OCI-LY1 (cell line): Measurements from ENCODE around the gene EEFSEC.

Experiments used
- H2AFZ ChIP-seq: fragments of 200-600 bp; sonication (generic), shearing (Covaris generic); 2 replicates; pipeline ENCODE4 v1.6.0; 2014; ENCODE audit warnings: antibody characterized with exemption, mild to moderate bottlenecking, low read length
- H3F3A ChIP-seq: fragments of 200-600 bp; sonication (generic), shearing (Covaris generic); 2 replicates; pipeline ENCODE4 v1.6.0; 2014; ENCODE audit warnings: mild to moderate bottlenecking, antibody characterized with exemption, low read length, moderate library complexity; ENCODE audit not compliant: insufficient read depth
- H3K27ac ChIP-seq: fragments of 200-600 bp; sonication (generic); 2 replicates; pipeline ENCODE4 v1.5.1; 2014; ENCODE audit warnings: low read length, mixed run types, mild to moderate bottlenecking, low read depth; ENCODE audit not compliant: poor library complexity, severe bottlenecking
- H3K27me3 ChIP-seq: fragments of 200-600 bp; sonication (generic); 2 replicates; pipeline ENCODE4 v1.6.0; 2014; ENCODE audit warnings: antibody characterized with exemption, mild to moderate bottlenecking, low read length, moderate library complexity; ENCODE audit not compliant: insufficient read depth
- H3K36me3 ChIP-seq: fragments of 200-600 bp; sonication (generic); 2 replicates; pipeline ENCODE4 v1.6.1; 2014; ENCODE audit warnings: mild to moderate bottlenecking, antibody characterized with exemption, low read length, moderate library complexity, mixed read lengths; ENCODE audit not compliant: insufficient read depth
- H3K4me1 ChIP-seq: fragments of 200-600 bp; sonication (generic); 2 replicates; pipeline ENCODE4 v1.5.1; 2014; ENCODE audit warnings: mild to moderate bottlenecking, low read length, moderate library complexity; ENCODE audit not compliant: insufficient read depth, severe bottlenecking
- H3K4me2 ChIP-seq: fragments of 200-600 bp; sonication (generic), shearing (Covaris generic); 2 replicates; pipeline ENCODE4 v1.6.1; 2014; ENCODE audit warnings: low read length
- H3K4me3 ChIP-seq: fragments of 200-600 bp; sonication (generic); 2 replicates; pipeline ENCODE4 v1.5.1; 2014; ENCODE audit warnings: low read length, low read depth, mild to moderate bottlenecking, mixed read lengths; ENCODE audit not compliant: poor library complexity, severe bottlenecking
- H3K79me2 ChIP-seq: fragments of 200-600 bp; shearing (Covaris generic); 2 replicates; pipeline ENCODE4 v1.6.1; 2016; ENCODE audit warnings: mixed run types, low read length, mixed read lengths; ENCODE audit not compliant: insufficient read depth
- H3K9ac ChIP-seq: fragments of 200-600 bp; sonication (generic), shearing (Covaris generic); 2 replicates; pipeline ENCODE4 v1.6.1; 2014; ENCODE audit warnings: mild to moderate bottlenecking, low read length, mixed read lengths
- H3K9me2 ChIP-seq: fragments of 200-600 bp; sonication (generic), shearing (Covaris generic); 2 replicates; pipeline ENCODE4 v1.6.1; 2014; ENCODE audit warnings: low read depth, mild to moderate bottlenecking, low read length, mixed read lengths
- H3K9me3 ChIP-seq: fragments of 200-600 bp; shearing (Covaris generic); 2 replicates; pipeline ENCODE4 v1.6.1; 2014; ENCODE audit warnings: low read length, mixed read lengths
- H4K20me1 ChIP-seq: fragments of 200-600 bp; sonication (generic), shearing (Covaris generic); 2 replicates; pipeline ENCODE4 v1.6.0; 2016; ENCODE audit warnings: mild to moderate bottlenecking, low read length; ENCODE audit not compliant: insufficient read depth
- EZH2 ChIP-seq: fragments of 200-600 bp; sonication (generic), shearing (Covaris generic); IDR thresholded peaks from 2 replicates; pipeline ENCODE4 v1.8.0; 2017; ENCODE audit warnings: borderline replicate concordance, mixed run types, mild to moderate bottlenecking, antibody characterized with exemption, low read length, moderate library complexity, mixed read lengths
- TF ChIP-seq, protein P1 (sequence below): fragments of 200-600 bp; sonication (generic), shearing (Covaris generic); IDR thresholded peaks from 2 replicates; pipeline ENCODE4 v1.5.1; 2017; ENCODE audit warnings: mild to moderate bottlenecking, antibody characterized with exemption, low read length, moderate library complexity, mixed read lengths

Gene EEFSEC, protein sequence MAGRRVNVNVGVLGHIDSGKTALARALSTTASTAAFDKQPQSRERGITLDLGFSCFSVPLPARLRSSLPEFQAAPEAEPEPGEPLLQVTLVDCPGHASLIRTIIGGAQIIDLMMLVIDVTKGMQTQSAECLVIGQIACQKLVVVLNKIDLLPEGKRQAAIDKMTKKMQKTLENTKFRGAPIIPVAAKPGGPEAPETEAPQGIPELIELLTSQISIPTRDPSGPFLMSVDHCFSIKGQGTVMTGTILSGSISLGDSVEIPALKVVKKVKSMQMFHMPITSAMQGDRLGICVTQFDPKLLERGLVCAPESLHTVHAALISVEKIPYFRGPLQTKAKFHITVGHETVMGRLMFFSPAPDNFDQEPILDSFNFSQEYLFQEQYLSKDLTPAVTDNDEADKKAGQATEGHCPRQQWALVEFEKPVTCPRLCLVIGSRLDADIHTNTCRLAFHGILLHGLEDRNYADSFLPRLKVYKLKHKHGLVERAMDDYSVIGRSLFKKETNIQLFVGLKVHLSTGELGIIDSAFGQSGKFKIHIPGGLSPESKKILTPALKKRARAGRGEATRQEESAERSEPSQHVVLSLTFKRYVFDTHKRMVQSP

DNA sequence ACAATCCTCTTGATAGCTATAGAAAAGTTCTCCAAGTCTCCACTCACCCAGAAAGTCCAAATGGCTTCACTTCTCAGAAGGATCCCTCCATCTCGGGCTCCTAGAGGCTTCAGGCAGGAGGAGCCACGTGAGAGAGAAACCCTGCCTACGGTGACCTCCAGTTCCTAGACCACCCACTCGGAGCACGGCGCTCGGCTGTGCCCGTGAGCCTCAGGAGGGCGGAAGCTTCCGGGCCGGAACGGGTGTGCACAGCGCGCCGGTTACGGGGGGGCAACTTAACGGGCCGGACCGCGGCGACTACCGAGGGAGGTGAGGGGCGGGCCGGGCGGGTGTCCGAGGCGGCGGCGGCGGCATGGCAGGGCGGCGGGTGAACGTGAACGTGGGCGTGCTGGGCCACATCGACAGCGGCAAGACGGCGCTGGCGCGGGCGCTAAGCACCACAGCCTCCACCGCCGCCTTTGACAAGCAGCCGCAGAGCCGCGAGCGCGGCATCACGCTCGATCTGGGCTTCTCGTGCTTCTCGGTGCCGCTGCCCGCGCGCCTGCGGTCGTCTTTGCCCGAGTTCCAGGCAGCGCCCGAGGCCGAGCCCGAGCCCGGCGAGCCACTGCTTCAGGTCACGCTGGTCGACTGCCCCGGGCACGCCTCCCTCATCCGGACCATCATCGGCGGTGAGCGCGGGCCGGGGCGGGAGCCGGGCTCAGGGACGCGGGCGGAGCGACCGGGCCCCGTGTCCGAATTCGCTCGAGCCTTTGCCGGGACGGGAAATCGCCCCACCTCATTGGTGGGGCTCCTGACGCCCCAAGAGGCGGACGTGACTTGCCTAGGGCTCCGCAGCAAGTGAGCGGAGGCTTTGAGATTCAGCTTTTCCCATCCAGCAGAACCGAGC lies at the start of gene EEFSEC:
TSS of gene EEFSEC (plus strand) at position 326 of the 886 bp plus-strand sequence. CDS start at position 353, 27 bp downstream.
- H3K4me2 ChIP-seq = peak within 1 kb of the TSS; percentile 95
- H3F3A ChIP-seq = 0 out of 2 replicates have a peak, but pooled peaks cover 5% of the 10 kb centered on the region
- TF ChIP-seq, protein P1, sequence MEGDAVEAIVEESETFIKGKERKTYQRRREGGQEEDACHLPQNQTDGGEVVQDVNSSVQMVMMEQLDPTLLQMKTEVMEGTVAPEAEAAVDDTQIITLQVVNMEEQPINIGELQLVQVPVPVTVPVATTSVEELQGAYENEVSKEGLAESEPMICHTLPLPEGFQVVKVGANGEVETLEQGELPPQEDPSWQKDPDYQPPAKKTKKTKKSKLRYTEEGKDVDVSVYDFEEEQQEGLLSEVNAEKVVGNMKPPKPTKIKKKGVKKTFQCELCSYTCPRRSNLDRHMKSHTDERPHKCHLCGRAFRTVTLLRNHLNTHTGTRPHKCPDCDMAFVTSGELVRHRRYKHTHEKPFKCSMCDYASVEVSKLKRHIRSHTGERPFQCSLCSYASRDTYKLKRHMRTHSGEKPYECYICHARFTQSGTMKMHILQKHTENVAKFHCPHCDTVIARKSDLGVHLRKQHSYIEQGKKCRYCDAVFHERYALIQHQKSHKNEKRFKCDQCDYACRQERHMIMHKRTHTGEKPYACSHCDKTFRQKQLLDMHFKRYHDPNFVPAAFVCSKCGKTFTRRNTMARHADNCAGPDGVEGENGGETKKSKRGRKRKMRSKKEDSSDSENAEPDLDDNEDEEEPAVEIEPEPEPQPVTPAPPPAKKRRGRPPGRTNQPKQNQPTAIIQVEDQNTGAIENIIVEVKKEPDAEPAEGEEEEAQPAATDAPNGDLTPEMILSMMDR = no peak
- TF ChIP-seq EZH2 = no peak
- 0 out of 2 replicates have a peak within 1 kb of the TSS, but pooled peaks have one; percentile 45 for H2AFZ ChIP-seq
- no peaks in the 10 kb centered on the region for H3K27me3 ChIP-seq
- no peaks in the 10 kb centered on the region for H3K79me2 ChIP-seq
- H3K27ac ChIP-seq = peak within 1 kb of the TSS; percentile 40
- peak within 1 kb of the TSS; percentile 72 for H3K9ac ChIP-seq
- peaks cover 28% of the 10 kb centered on the region for H3K36me3 ChIP-seq
- no peaks in the 10 kb centered on the region for H3K9me2 ChIP-seq
- no peaks in the 10 kb centered on the region for H3K9me3 ChIP-seq
- H4K20me1 ChIP-seq = no peaks in the 10 kb centered on the region
- H3K4me1 ChIP-seq = peaks cover 10% of the 10 kb centered on the region
- H3K4me3 ChIP-seq = peak within 1 kb of the TSS; percentile 71

DNA sequence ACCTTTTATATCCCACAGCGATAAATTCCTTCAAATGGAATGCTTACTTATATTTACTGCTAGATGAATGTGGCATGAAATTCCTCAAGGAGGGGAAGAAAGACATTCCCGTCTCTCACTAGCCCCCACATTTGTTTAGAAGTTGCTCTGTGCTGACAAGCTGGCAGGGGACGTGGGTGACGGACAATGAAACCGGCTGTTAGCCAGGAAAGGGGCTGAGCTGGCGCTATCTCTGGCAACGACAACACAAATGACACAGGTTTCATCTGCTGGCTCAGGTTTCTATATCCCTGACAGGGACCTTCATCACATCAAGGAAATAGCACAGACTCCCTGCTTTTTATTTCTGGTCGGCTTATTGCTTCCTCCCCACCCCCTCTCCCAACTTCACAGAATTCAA lies 45.4 kb upstream of the EEFSEC start:
- no peak for TF ChIP-seq EZH2
- Histone ChIP-seq H3K27me3 (no peaks in the 10 kb centered on the region), H3K4me2 (no peak overlapping the region), H3K9ac (no peak overlapping the region), H3K27ac (no peak overlapping the region), H4K20me1 (no peaks in the 10 kb centered on the region), H3K4me3 (no peak overlapping the region), H3K79me2 (no peaks in the 10 kb centered on the region), H3K36me3 (peaks cover 76% of the 10 kb centered on the region), H3K9me3 (no peaks in the 10 kb centered on the region), H3F3A (no peaks in the 10 kb centered on the region), H3K4me1 (no peaks in the 10 kb centered on the region), H2AFZ (no peak overlapping the region), H3K9me2 (no peaks in the 10 kb centered on the region)

DNA sequence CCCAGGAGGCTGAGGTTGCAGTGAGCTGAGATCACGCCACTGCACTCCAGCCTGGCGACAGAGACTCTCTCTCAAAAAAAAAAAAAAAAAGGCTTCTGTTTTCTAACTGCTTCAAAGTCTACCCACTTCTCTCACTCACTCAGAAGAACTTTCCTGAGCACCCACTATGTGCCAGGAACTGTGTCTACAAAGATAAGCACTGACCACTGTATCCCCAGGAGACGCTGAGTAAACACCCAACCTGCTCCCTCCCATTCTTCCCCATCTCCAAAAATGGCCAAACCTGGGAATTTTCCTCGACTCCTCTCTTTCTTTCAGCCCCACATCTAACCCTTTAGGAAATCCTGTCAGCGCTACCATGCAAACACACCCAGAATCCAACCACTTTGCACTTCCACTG lies 42.1 kb upstream of the EEFSEC start:
- H3K27ac ChIP-seq = no peak overlapping the region
- TF ChIP-seq, protein P1 = no peak
- TF ChIP-seq EZH2 = no peak
- H3K27me3 ChIP-seq = no peaks in the 10 kb centered on the region
- no peak overlapping the region for H3K4me3 ChIP-seq
- peaks cover 10% of the 10 kb centered on the region; the same call in 1 of the 2 replicates for H3K79me2 ChIP-seq
- no peaks in the 10 kb centered on the region for H4K20me1 ChIP-seq
- peaks cover 79% of the 10 kb centered on the region for H3K36me3 ChIP-seq
- peaks cover 16% of the 10 kb centered on the region for H3K4me1 ChIP-seq
- H2AFZ ChIP-seq = no peak overlapping the region
- H3F3A ChIP-seq = peaks cover 6% of the 10 kb centered on the region; the same call in 1 of the 2 replicates
- H3K9me2 ChIP-seq = no peaks in the 10 kb centered on the region
- no peaks in the 10 kb centered on the region for H3K9me3 ChIP-seq
- no peak overlapping the region for H3K4me2 ChIP-seq
- H3K9ac ChIP-seq = no peak overlapping the region
